HG03565 (cell line): Measurements from ENCODE around the gene DHFR2.

Experiments used
- ATAC-seq: cut with Tn5 transposase; IDR thresholded peaks from one replicate; pipeline ENCODE4 v1.9.1; 2021; ENCODE audit warnings: mild to moderate bottlenecking, moderate library complexity; ENCODE audit not compliant: unreplicated experiment

The DHFR2 gene

DNA sequence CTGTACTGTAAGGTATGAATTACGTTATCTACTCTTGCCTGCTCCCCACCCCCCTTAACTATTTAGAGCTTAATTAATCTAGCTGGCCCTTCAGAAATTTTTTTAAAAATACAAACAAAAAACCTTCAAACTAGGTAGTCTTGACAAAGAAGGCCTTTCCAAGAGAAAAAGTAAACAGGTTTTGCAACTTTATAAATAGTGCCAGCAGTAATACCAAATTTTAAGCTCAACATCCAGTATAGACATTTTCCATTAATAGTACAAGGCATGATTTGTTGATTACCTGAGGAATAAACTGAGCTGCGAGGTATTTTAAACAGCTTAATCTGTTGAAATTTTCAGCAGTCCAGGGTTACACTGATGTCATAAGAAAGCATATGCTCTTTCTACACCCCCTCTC is 54.5 kb downstream of the DHFR2 start:
- no peak for ATAC-seq
